Hepatocyte (in vitro differentiated cells): Measurements from ENCODE around the gene HDAC11. TPM values are rescaled to one million over a fixed set of nuclear protein-coding genes. Genes with fewer than 3 reads are reported as not detected.

Experiments
- DNase-seq: peaks from one replicate; pipeline ENCODE4 v3.0.0-alpha.2; 2016; ENCODE audit warnings: low spot score
- H2AFZ ChIP-seq: fragments of 200-600 bp; sonication (generic); 2 replicates; pipeline ENCODE4 v1.6.0; 2016; ENCODE audit warnings: antibody characterized with exemption, mild to moderate bottlenecking
- H3K27ac ChIP-seq: fragments of 200-600 bp; sonication (generic); 2 replicates; pipeline ENCODE4 v1.5.1; 2016; ENCODE audit warnings: mild to moderate bottlenecking
- H3K27me3 ChIP-seq: fragments of 200-600 bp; sonication (generic); 2 replicates; pipeline ENCODE4 v1.6.1; 2016
- H3K36me3 ChIP-seq: fragments of 200-600 bp; sonication (generic); replicated peaks from 2 replicates; pipeline ENCODE4 v1.5.1; 2016; ENCODE audit warnings: low read depth; ENCODE audit not compliant: insufficient read depth
- H3K4me1 ChIP-seq: fragments of 200-600 bp; sonication (generic); 2 replicates; pipeline ENCODE4 v1.5.1; 2016; ENCODE audit warnings: mild to moderate bottlenecking, moderate library complexity; ENCODE audit not compliant: insufficient read depth
- H3K4me2 ChIP-seq: fragments of 200-600 bp; sonication (generic); 2 replicates; pipeline ENCODE4 v1.6.0; 2016
- H3K4me3 ChIP-seq: fragments of 200-600 bp; sonication (generic); 2 replicates; pipeline ENCODE4 v1.5.1; 2016; ENCODE audit warnings: mild to moderate bottlenecking
- H3K79me2 ChIP-seq: fragments of 200-600 bp; sonication (generic); 2 replicates; pipeline ENCODE4 v1.6.0; 2017; ENCODE audit warnings: mild to moderate bottlenecking
- H3K9me2 ChIP-seq: fragments of 200-600 bp; sonication (generic); replicated peaks from 2 replicates; pipeline ENCODE4 v1.6.0; 2017; ENCODE audit warnings: mild to moderate bottlenecking; ENCODE audit not compliant: insufficient read depth
- H3K9me3 ChIP-seq: fragments of 200-600 bp; sonication (generic); 2 replicates; pipeline ENCODE4 v1.5.1; 2016; ENCODE audit warnings: low read depth, mild to moderate bottlenecking
- H4K20me1 ChIP-seq: fragments of 200-600 bp; sonication (generic); 2 replicates; pipeline ENCODE4 v1.6.0; 2016; ENCODE audit warnings: mild to moderate bottlenecking; ENCODE audit not compliant: insufficient read depth, poor library complexity, severe bottlenecking
- EZH2 ChIP-seq: fragments of 200-600 bp; sonication (generic); IDR thresholded peaks from 2 replicates; pipeline ENCODE4 v1.6.1; 2016; ENCODE audit warnings: antibody characterized with exemption, mild to moderate bottlenecking, borderline replicate concordance
- EZH2phosphoT487 ChIP-seq: fragments of 200-600 bp; sonication (generic); IDR thresholded peaks from one replicate; pipeline ENCODE4 v1.6.1; 2018; ENCODE audit warnings: antibody characterized with exemption, mild to moderate bottlenecking, low read depth, moderate library complexity; ENCODE audit not compliant: unreplicated experiment, severe bottlenecking
- WGBS: methylation state at CpG from one replicate; pipeline ENCODE4 v1.1.6; 2016; ENCODE audit warnings: low lambda C conversion rate; ENCODE audit errors: missing lambda C conversion rate; 5-methylcytosine and 5-hydroxymethylcytosine counted together
- polyA plus RNA-seq: library from polyadenylated mRNA; unstranded; fragments of >200 nt; fragmentation: Nextera tagmentation; extraction: Ambion mirVana; gene quantifications from 2 replicates; pipeline ENCODE4 v1.2.1, GENCODE V29; 2016
- total RNA-seq: library from RNA; depleted of rRNA; stranded (reverse); fragments of >200 nt; gene quantifications from 2 replicates; pipeline ENCODE4 v1.2.3, GENCODE V29; 2014
- TF ChIP-seq, protein P1 (sequence below): fragments of 200-600 bp; sonication (generic); IDR thresholded peaks from 2 replicates; pipeline ENCODE4 v1.5.1; 2016; ENCODE audit warnings: antibody characterized with exemption, mild to moderate bottlenecking; ENCODE audit not compliant: poor library complexity

Gene HDAC11
- total and polyA plus RNA-seq, 2 experiments from 2014 or later, result 8.4 to 12.3 TPM

DNA sequence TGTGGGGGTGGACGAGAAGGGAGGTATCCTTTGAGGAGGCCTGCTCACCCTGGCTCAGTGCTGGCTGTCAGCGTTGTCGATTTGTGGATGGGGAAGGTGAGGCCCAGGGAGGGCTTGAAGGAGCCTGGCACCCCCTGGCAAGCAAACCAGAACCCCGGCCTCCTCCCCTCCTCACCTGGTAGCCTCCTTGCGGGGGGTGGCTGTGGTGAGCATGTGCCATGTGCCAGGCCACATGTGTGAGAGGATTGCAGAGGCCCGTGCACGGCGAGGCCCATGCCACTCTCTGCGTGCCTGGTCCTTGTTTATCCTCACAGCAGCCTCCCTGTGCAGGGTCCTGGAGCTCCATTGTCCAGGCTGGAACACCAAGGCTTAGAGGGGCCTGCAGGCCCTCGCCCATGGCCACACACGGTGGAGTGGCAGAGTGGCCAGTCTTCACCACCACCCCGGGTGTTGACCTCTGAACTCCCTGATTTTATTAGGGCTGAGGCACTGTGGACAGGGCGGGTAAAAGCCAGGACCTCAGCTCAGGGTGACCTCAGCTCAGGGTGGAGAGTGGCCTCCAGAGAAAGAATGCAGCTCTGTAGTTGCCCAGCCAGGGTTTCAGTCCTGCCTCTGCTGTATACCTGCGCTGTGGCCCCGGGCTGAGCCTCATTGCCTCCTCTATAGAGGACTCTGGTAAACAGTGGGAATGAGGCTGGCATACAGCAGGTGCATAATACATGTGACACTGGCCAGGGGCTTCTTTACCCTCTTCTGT lies 29.1 kb downstream of the HDAC11 start:
- Histone ChIP-seq H3K79me2 (no peaks in the 10 kb centered on the region), H4K20me1 (no peaks in the 10 kb centered on the region), H3K36me3 (no peaks in the 10 kb centered on the region), H3K9me2 (no peaks in the 10 kb centered on the region), H3K4me1 (peaks cover 24% of the 10 kb centered on the region), H3K4me3 (no peak overlapping the region), H2AFZ (no peak overlapping the region), H3K27ac (no peak overlapping the region), H3K4me2 (no peak overlapping the region), H3K9me3 (no peaks in the 10 kb centered on the region), H3K27me3 (no peaks in the 10 kb centered on the region)
- no peak for DNase-seq
- 77% methylated on average over 14 of the region's 15 CpGs for WGBS
- TF ChIP-seq EZH2phosphoT487 (no peak), EZH2 (no peak)
- TF ChIP-seq, protein P1, sequence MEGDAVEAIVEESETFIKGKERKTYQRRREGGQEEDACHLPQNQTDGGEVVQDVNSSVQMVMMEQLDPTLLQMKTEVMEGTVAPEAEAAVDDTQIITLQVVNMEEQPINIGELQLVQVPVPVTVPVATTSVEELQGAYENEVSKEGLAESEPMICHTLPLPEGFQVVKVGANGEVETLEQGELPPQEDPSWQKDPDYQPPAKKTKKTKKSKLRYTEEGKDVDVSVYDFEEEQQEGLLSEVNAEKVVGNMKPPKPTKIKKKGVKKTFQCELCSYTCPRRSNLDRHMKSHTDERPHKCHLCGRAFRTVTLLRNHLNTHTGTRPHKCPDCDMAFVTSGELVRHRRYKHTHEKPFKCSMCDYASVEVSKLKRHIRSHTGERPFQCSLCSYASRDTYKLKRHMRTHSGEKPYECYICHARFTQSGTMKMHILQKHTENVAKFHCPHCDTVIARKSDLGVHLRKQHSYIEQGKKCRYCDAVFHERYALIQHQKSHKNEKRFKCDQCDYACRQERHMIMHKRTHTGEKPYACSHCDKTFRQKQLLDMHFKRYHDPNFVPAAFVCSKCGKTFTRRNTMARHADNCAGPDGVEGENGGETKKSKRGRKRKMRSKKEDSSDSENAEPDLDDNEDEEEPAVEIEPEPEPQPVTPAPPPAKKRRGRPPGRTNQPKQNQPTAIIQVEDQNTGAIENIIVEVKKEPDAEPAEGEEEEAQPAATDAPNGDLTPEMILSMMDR, result no peak

DNA sequence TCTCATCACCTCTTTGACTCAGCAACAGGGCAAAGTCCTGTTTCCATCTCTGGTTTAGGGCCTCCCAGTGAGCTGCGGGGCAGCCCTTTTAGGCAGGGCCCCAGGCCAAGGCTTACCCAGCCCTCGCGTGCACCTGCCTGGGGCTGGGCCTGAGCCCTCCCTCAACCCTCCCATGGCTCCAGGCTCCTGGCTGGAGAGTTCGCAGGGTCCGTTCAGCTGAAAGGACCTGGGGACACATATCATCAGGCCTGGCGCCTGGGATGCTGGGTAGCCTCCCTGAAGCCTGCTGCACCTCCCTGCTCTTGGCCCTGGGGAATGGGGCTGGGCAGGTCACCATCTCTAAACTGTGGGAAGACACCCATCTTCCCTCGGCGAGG lies 29.7 kb downstream of the HDAC11 start:
- DNase-seq, result no peak
- H3K36me3 ChIP-seq, result no peaks in the 10 kb centered on the region
- TF ChIP-seq EZH2phosphoT487 (no peak), EZH2 (no peak)
- TF ChIP-seq, protein P1, result no peak
- no peak overlapping the region for H3K4me3 ChIP-seq
- H4K20me1 ChIP-seq, result no peaks in the 10 kb centered on the region
- WGBS, result 87% methylated on average over 7 of the region's 8 CpGs
- peaks cover 24% of the 10 kb centered on the region for H3K4me1 ChIP-seq
- H3K9me2 ChIP-seq, result no peaks in the 10 kb centered on the region
- no peaks in the 10 kb centered on the region for H3K79me2 ChIP-seq
- no peak overlapping the region for H3K4me2 ChIP-seq
- no peaks in the 10 kb centered on the region for H3K9me3 ChIP-seq
- H3K27ac ChIP-seq, result no peak overlapping the region
- H2AFZ ChIP-seq, result no peak overlapping the region
- H3K27me3 ChIP-seq, result no peaks in the 10 kb centered on the region

DNA sequence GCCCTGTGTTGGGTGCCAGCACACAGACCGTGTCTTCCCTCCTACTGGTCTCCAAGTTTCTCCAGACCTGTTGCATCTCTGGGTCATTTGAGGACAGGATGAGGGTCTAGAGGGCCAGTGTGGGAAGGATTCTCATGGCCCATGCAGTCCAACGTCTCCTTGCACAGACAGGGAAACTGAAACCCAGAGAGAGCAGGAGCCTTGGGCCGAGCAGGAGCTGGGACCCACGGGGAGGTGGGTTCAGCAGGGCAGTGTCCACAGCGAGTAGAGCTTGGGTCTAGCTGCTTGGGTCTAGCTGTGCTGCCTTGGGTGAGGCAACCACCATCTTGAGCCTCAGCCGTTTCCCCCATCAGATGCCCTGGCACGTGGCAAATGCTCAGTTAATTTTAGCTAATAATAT lies 32.3 kb downstream of the HDAC11 start:
- no peaks in the 10 kb centered on the region for H3K27me3 ChIP-seq
- no peaks in the 10 kb centered on the region for H3K79me2 ChIP-seq
- H3K4me2 ChIP-seq, result no peak overlapping the region
- no peak overlapping the region for H2AFZ ChIP-seq
- H4K20me1 ChIP-seq, result no peaks in the 10 kb centered on the region
- WGBS, result 92% methylated on average over 7 of the region's 7 CpGs
- no peak for DNase-seq
- no peaks in the 10 kb centered on the region for H3K9me2 ChIP-seq
- TF ChIP-seq EZH2phosphoT487 (no peak), EZH2 (no peak)
- no peaks in the 10 kb centered on the region for H3K9me3 ChIP-seq
- H3K4me1 ChIP-seq, result peaks cover 24% of the 10 kb centered on the region
- H3K4me3 ChIP-seq, result no peak overlapping the region
- no peaks in the 10 kb centered on the region for H3K36me3 ChIP-seq
- peak overlapping the region; percentile 92 for H3K27ac ChIP-seq

DNA sequence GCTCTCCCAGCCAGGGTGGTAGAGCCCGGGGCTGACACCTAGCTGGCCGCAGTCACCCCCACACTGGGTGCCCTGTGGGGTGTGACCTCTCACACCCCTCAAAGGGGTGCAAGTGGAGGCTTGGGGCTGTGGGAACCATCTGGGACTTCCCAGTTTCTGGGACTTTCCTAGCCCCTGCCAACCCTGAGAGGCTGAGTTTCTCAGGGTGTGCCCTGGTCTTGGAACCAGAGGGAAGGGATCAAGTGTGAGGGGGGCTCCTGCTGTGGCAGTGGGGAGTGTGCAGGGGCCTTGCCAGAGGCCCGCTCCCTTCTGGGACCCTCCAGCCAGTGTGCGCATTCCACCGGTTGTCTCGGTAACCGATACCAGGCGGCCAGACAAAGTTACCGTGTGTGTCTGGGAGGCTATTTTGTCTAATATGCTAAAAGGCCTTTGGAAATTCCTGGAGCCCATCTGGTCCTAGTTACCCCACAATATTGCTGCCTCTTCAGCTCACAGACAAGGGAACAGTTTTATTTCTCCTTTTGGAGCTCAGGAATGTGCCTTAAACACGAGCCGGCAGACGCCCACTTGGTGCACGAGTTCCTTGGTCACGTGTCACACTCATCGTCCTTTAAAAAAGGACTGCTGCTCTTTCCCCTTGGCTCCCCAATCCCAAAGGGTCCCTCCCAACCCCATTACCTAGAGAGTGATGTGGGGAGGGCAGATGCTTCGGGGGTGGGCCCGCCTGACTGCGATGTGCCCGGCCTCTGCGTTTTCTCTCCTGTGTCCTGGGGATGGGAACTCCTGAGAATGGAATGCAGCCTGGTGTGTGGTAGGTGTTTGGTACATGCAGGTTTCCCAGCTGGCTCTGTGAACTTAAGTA lies 33.2 kb downstream of the HDAC11 start:
- WGBS, result 54% methylated on average over 20 of the region's 20 CpGs
- Histone ChIP-seq H3K27me3 (no peaks in the 10 kb centered on the region), H3K36me3 (no peaks in the 10 kb centered on the region), H3K4me3 (no peak overlapping the region), H2AFZ (no peak overlapping the region), H3K79me2 (no peaks in the 10 kb centered on the region), H3K4me1 (peaks cover 16% of the 10 kb centered on the region), H3K27ac (peak overlapping the region; percentile 92), H3K4me2 (no peak overlapping the region), H3K9me3 (no peaks in the 10 kb centered on the region), H4K20me1 (no peaks in the 10 kb centered on the region), H3K9me2 (no peaks in the 10 kb centered on the region)
- peak; percentile 52 for DNase-seq
- TF ChIP-seq EZH2 (no peak), EZH2phosphoT487 (no peak)
- TF ChIP-seq, protein P1, result no peak
